Fibroblast of mammary gland (primary cell): ENCODE data around the gene AIG1.
"Not testable (repeated sequence)": the region's sequence is repeated elsewhere in the genome, so short reads cannot be mapped to it uniquely, and the experiment has no call there.

Source experiments
- DNase-seq: peaks from one replicate; pipeline ENCODE4 v3.0.0-alpha.2; 2010; ENCODE audit warnings: low read depth
- H3K4me3 ChIP-seq: 2 replicates; pipeline ENCODE4 v1.5.1; 2011; ENCODE audit warnings: low read depth, mild to moderate bottlenecking, low read length, moderate library complexity; ENCODE audit not compliant: control insufficient read depth
- TF ChIP-seq, protein P1 (sequence below): conservative IDR thresholded peaks from 2 replicates; pipeline ENCODE4 v1.5.1; 2011; ENCODE audit warnings: low read depth, low read length, inconsistent platforms; ENCODE audit not compliant: control insufficient read depth, insufficient read depth

Gene AIG1

DNA sequence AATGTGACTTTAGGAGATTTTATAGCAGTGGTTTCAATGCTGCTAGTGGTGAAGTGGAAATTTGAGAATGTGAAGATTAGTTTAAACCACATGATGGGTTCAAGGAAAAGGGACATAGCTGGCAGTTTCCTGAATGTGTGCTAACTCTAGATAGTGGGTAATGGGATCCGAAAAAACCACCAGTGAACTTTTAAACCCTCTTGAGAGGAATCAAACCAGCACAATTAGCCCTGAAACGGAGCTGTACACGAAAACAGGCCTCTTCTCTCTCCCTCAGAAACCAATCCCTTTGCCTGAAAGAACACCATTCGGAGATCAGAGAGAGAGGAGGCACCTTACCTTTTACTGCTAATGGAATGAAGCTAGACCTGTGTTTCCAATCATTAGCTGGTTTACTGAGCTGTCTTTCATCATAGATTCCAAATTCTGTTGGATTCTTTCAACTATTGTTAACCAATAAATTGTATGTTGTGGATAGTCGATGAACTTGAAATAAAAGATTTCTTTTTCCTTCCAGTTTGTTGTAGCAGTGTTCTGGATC is 103.9 kb downstream of the AIG1 start:
- no peak for DNase-seq
- TF ChIP-seq, protein P1, sequence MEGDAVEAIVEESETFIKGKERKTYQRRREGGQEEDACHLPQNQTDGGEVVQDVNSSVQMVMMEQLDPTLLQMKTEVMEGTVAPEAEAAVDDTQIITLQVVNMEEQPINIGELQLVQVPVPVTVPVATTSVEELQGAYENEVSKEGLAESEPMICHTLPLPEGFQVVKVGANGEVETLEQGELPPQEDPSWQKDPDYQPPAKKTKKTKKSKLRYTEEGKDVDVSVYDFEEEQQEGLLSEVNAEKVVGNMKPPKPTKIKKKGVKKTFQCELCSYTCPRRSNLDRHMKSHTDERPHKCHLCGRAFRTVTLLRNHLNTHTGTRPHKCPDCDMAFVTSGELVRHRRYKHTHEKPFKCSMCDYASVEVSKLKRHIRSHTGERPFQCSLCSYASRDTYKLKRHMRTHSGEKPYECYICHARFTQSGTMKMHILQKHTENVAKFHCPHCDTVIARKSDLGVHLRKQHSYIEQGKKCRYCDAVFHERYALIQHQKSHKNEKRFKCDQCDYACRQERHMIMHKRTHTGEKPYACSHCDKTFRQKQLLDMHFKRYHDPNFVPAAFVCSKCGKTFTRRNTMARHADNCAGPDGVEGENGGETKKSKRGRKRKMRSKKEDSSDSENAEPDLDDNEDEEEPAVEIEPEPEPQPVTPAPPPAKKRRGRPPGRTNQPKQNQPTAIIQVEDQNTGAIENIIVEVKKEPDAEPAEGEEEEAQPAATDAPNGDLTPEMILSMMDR: no peak
- H3K4me3 ChIP-seq: no peak overlapping the region

DNA sequence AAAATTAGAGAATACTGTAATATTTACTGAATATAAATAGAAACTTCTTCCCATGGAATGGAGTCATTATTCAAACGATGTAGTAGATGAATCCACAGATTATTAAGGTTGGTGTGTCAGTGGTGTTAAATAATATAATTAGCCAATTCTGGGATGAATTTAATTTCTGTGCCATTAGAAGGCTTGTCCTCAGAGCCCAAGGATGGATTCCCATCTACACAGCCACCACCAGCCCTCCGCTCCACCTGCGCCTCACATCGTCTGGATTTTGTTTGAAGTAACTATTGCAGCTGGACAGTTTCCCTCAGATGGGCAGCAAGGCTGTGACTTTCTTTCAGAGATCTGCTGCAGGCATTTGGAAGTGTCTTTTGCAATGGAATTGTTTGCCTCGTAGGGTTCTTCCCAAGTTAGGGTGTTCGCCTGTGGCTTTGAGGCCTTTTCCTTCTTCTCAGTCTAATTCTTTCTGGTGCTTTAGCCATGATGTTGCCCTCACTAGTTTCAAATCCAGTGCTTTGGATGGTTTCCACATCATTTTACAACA is 104.7 kb downstream of the AIG1 start:
- TF ChIP-seq, protein P1: no peak
- H3K4me3 ChIP-seq: no peak overlapping the region
- DNase-seq: no peak

- no peak for DNase-seq
- H3K4me3 ChIP-seq: no peak overlapping the region
- TF ChIP-seq, protein P1: no peak
Measured at GRCh38 chr6:143166247-143166695, 105.6 kb downstream of the AIG1 start.

GRCh38 chr6:143167224-143167623 is 106.5 kb downstream of the AIG1 start:
- no peak for DNase-seq
- TF ChIP-seq, protein P1: no peak
- no peak overlapping the region for H3K4me3 ChIP-seq

DNA sequence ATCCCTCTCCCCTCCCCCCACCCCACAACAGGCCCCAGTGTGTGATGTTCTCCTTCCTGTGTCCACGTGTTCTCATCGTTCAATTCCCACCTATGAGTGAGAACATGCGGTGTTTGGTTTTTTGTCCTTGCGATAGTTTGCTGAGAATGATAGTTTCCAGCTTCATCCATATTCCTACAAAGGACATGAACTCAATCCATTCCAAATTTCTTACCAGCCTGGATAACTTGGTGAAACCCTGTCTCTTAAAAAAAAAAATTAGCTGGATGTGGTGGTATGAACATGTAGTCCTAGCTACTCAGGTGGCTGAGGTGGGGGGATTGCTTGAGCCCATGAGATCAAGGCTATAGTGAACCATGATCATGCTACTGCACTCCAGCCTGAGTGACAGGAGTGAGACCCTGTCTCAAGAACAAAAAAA is 107.7 kb downstream of the AIG1 start:
- not testable (repeated sequence) for DNase-seq, H3K4me3 ChIP-seq

GRCh38 chr6:143169440-143169839 is 108.8 kb downstream of the AIG1 start:
- DNase-seq: no peak
- no peak overlapping the region for H3K4me3 ChIP-seq
- TF ChIP-seq, protein P1: no peak

DNA sequence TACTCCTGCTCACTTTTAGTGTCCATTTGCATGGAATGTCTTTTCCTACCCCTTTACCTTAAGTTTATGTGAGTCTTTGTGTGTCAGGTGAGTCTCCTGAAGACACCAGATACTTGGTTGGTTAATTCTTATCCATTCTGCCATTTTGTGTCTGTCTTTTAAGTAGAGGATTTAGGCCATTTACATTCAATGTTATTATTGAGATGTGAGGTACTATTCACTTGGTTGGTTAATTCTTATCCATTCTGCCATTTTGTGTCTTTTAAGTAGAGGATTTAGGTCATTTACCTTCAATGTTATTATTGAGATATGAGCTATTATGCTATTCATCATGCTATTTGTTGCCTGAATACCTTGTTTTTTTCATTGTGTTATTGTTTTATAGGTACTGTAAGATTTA is 113.8 kb downstream of the AIG1 start:
- H3K4me3 ChIP-seq: no peak overlapping the region
- TF ChIP-seq, protein P1: no peak
- DNase-seq: no peak
